Upper lobe of left lung (tissue), 4 donors: ENCODE results near the gene FKBP1A.

Experiments used
- CTCF ChIP-seq, 6 experiments: fragments of 450-650 bp in 4 of 6; fragments of 200-600 bp in 2 of 6; sonication (generic) in 2 of 6; IDR thresholded peaks; one replicate each; pipeline ENCODE4 v1.5.1; 2016 to 2019; ENCODE audit warnings: antibody characterized with exemption in 6 of 6
- EP300 ChIP-seq, 4 donors: sonication (generic); formaldehyde crosslinking; IDR thresholded peaks; one replicate each; pipeline ENCODE4 v1.5.1; 2017; ENCODE audit warnings: antibody characterized with exemption in 4 of 4, control low read depth in 2 of 4
- POLR2A ChIP-seq, 4 donors: fragments of 450-650 bp; IDR thresholded peaks; one replicate each; pipeline ENCODE4 v1.5.1; 2016 to 2017; ENCODE audit warnings: antibody characterized with exemption in 4 of 4, mild to moderate bottlenecking in 2 of 4
- POLR2AphosphoS5 ChIP-seq, 2 donors: sonication (generic); formaldehyde crosslinking; IDR thresholded peaks; one replicate each; pipeline ENCODE4 v1.5.1; 2017; ENCODE audit warnings: antibody characterized with exemption in 2 of 2

DNA sequence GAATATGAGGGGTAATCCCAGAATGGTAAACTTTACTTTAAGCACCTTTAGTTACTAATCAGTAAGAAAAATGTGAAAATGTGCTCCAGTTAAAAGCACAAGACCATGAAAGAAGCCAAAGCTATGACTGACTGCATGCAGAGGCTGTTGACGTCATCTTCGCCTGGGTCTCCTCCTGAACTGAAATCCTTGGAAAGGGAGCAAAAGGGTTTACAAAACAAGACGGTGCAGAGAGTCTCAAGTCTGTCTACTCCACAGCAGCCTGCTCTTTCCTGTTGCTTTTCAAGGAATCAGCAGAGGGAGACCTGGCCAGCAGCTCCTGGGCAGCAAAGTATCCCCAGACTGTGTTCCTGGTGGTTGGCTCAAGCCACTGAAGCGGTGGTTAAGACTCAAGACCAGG is 10.2 kb downstream of the FKBP1A start:
- TF ChIP-seq EP300 (IDR thresholded peaks at IDR 0.05) = no peak
- TF ChIP-seq POLR2A (IDR thresholded peaks at IDR 0.05) = no peak
- no peak for TF ChIP-seq POLR2AphosphoS5 (IDR thresholded peaks at IDR 0.05)
- TF ChIP-seq CTCF (IDR thresholded peaks at IDR 0.05) = no peak
